EL (cell line): ENCODE data around the gene ADGRV1.

Experiments
- DNase-seq: peaks from one replicate; pipeline ENCODE4 v3.0.0-alpha.2; 2016

Gene ADGRV1

GRCh38 chr5:91178461-91178860, 619.9 kb downstream of the ADGRV1 start:
- peak; percentile 17 for DNase-seq

- peak; percentile 4 for DNase-seq
These were observed 620.4 kb downstream of the ADGRV1 start for GRCh38 chr5:91179018-91179417.

- DNase-seq = no peak
These were observed 621.9 kb downstream of the ADGRV1 start for GRCh38 chr5:91180506-91180905.

- no peak for DNase-seq
These were observed 624.2 kb downstream of the ADGRV1 start for GRCh38 chr5:91182763-91183162.

- DNase-seq = no peak
These were observed 625.1 kb downstream of the ADGRV1 start for GRCh38 chr5:91183743-91184142.

- DNase-seq = no peak
These were observed 627.5 kb downstream of the ADGRV1 start for GRCh38 chr5:91186101-91186500.

GRCh38 chr5:91187032-91187431, 628.4 kb downstream of the ADGRV1 start:
- no peak for DNase-seq

GRCh38 chr5:91188755-91189154, 630.2 kb downstream of the ADGRV1 start:
- DNase-seq = no peak

GRCh38 chr5:91189480-91190313, 631.1 kb downstream of the ADGRV1 start:
- DNase-seq = peak; percentile 60

- DNase-seq = no peak
These were observed 631.7 kb downstream of the ADGRV1 start for GRCh38 chr5:91190314-91190690.

GRCh38 chr5:91194824-91195381, 636.3 kb downstream of the ADGRV1 start:
- no peak for DNase-seq

GRCh38 chr5:91200692-91201091, 642.1 kb downstream of the ADGRV1 start:
- DNase-seq = no peak

- no peak for DNase-seq
These were observed 647.5 kb downstream of the ADGRV1 start for GRCh38 chr5:91206103-91206502.

- peak; percentile 78 for DNase-seq
These were observed 648.1 kb downstream of the ADGRV1 start for GRCh38 chr5:91206734-91207133.

- DNase-seq = peak; percentile 63
These were observed 648.7 kb downstream of the ADGRV1 start for GRCh38 chr5:91207248-91207647.

- no peak for DNase-seq
These were observed 653.6 kb downstream of the ADGRV1 start for GRCh38 chr5:91211997-91212713.

GRCh38 chr5:91212714-91213092, 654.1 kb downstream of the ADGRV1 start:
- peak; percentile 93 for DNase-seq
